HG02571 (cell line): ENCODE results near the gene PCYT2.
A peak's percentile ranks its signal among the peaks of the same experiment; 100 is the strongest.

Experiments
- ATAC-seq: cut with Tn5 transposase; IDR thresholded peaks from one replicate; pipeline ENCODE4 v1.9.1; 2021; ENCODE audit warnings: mild to moderate bottlenecking, moderate library complexity; ENCODE audit not compliant: unreplicated experiment

PCYT2 gene

DNA sequence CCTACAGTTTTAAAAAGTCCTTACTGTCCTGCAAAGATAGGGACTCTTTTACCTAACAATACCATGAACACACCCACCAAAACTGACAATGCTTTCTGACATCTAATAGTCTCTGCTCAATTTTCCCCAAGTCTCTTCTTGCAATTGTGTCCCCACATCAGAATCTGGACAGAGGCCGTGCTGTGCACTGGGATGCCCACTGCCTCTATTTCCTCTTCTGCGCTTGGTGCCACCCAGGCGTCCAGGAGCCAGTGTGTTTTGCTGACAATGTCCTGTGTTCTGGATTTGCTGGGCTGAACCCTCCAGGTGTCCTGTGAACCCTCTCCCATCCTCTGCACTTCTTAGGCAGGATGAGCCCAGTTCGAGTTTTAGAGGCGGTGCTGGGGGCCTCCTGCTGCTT is 33.6 kb downstream of the PCYT2 start:
- no peak for ATAC-seq

DNA sequence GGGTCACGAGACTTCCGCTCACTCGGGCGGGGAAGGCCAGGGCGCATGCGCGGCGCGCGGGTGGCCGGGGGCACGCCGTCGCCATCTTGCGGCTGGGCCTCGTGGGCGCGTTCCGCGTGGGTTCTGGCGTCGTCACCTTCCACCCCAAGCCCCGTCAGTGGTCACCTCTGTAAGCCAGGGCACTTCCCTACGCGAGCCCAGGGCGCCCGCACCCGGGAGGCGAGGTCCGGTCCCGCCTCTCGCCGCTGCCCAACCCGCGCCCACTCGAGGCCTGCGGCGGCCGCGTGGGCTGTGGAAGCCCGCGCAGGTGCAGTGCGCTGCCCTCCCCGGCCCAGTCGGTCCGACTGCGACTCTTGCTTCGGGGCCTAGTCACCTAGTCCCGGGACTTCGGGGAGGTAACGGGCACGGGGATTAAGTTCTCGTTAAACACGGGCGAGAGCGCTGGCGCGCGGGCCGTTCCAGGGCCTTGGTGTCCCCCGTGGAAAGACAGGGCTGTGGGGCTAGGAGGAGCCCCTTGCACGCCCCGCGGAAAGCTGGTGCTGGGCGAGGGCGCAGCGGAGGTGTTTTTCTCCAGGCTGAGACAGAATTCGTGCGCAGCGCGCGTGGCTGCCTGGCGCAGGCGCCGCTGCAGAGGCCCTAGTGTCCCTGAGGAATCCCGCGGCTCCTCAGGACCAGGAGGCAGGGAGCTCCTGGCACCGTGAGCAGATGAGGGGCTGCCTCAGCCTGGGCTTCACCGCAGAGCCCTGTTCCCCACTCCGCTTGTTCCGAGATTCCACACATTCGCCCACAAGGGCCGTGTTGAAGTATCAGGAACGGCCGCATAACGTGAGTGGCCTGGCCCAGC is 39.6 kb downstream of the PCYT2 start:
- peak; percentile 53 for ATAC-seq

GRCh38 chr17:81870981-81871386 is 40.2 kb downstream of the PCYT2 start, which contains the start of gene ARHGDIA:
ARHGDIA (minus strand) TSS chr17:81871337; CDS start chr17:81869930, 1,407 bp downstream.
- peak; percentile 24 for ATAC-seq

DNA sequence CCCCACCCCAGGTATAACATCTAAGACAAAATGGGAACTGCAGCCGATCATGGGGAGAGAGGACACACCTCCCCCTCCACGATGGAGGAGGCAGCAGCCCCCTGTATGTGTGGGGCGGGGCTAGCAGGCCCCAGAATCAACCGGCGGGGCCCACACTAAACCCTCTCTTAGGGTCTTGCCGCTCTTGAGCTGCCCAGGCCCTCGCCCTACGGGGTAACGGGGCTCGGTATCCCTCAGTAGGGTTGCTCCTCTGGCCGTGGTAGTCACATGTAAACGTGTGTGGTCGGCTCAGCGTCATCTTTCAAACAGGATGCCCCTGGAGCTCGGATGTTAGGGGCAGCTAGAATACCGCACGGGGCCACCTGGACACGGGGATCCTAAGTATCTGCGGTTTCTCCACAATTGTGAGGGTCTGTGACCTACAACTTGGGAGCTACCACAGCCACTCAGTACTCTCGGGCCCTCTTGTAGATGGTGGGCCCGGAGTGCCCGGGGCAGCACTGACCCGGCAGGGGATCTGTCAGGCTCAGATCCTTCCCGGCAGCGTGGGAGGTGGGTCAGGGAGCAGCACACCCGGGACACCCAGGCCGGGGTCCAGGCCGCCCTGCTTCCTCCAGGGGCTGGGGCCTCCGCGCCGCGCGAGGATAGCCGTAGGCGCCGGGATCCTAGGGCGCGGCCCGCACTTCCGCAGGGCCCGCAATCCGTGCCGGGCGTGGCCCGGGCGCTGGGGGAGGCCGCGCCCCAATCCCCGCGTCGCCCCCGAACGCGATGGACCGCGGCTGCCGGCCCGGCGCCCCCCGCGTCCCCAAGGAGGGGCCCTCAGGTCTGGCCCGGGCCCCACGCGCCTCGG is 40.8 kb downstream of the PCYT2 start:
- ATAC-seq: no peak

GRCh38 chr17:81869221-81870130 is 41.7 kb downstream of the PCYT2 start:
- ATAC-seq: no peak

DNA sequence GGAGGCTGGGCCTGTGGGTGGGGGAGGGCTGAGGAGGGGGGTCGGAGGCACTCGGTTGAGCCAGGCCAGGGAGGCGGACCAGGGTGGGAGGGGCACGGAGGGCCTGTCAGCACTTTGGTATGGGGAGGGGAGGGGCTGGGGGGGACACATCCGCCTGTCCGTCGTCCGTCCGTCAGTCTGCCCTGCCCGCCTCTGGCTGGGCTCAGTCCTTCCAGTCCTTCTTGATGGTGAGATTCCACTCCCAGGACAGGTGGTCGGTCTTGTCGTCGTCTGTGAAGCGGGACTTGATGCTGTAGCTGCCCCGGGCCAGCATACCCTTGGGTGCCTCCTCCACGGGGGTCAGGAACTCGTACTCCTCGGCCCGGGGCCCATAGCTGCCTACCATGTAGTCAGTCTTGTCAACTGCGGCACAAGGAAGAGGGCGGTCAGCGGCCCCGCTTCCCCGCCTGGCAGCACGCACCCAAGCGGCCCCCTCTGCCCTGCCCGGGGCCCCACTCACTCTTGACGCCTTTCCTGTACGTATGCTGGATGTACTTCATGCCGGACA is 42.5 kb downstream of the PCYT2 start:
- ATAC-seq: no peak

DNA sequence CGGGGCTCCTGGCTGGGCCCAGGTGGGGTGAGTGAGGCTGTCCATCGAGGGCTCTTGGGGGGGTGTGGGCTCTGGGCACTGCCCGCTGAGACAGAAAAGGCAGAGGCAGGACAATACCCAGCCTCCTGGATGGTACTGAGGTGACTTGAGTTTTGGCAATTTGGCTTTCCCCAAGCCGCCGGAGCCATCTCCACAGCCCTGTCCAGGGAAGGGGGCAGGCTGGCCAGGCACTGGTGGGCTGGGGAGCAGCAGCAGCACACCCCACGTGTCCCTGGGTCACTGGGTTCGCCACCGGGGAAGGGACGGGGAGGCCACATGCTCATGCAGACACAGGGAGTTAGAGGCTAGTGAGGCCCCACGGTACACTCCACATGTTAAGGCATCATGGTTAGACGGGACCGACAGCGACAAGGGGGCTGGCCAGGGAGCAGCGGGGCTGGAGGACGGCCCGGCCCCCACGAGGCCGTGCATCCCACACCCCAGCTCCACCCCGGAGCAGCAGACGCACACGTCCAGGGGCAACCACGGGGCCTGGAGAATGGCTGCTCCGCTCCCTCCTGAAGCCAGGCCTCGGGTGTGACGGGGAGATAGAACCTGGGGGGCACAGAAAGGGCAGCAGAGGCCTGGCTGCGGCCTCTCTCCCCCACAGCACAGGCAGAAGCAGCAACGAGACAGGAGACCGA is 43.1 kb downstream of the PCYT2 start:
- ATAC-seq: no peak

- ATAC-seq: no peak
Measured at GRCh38 chr17:81867170-81867990, 43.8 kb downstream of the PCYT2 start.

DNA sequence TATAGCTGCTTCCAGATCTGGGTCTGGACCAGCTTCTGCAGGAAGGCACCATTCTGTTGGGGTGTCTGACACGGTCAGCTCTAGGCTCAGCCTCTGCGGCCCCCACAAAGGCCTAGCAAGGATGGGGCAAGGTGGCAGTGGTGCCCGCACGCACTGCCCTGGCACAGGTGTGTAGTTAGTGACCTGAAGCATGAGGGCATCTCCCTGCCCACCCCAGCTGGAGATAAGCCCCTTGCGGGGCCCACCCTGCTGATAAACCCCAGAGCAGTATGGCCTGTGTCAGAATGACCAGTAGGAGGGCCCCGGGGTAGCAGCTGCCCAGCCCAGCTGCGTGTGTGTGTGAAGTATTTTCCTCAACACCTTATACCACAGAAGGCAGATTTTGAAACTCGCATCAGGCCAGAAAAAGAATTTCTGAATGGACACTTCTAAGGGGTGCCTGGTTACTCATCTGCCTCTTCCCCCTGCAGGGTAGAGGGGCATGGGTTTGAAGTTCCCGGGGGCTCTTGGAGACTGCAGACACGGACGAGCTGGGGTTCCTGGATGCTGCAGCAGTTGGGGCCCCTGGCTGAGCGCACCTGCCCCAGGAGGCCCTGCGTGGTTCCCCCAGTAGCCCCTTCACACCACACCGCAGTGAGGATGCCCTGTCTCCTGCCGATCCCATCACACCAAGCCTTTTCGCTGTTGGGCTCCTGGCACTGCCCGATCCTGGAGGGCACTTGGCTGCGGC is 44.6 kb downstream of the PCYT2 start:
- ATAC-seq: no peak

- ATAC-seq: no peak
Measured at GRCh38 chr17:81865733-81866439, 45.3 kb downstream of the PCYT2 start.

DNA sequence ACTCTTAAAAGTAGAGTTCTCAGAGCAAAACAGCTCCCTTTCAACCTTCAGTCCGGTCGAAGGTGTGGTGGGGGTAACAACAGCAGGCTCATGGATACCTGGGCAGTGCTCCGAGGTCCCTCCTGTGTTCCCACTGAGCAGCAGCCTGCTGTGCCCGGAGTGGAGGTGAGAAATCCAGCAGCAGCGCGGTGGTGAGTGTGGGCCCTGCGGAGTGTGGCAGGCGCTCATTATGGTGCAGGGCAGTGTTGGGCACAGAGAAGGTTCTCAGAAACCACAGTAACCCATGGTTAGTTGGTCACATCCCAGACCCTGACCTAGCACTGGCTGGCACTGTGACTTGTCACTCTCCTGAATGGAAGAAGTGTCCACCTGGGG is 45.9 kb downstream of the PCYT2 start:
- no peak for ATAC-seq

DNA sequence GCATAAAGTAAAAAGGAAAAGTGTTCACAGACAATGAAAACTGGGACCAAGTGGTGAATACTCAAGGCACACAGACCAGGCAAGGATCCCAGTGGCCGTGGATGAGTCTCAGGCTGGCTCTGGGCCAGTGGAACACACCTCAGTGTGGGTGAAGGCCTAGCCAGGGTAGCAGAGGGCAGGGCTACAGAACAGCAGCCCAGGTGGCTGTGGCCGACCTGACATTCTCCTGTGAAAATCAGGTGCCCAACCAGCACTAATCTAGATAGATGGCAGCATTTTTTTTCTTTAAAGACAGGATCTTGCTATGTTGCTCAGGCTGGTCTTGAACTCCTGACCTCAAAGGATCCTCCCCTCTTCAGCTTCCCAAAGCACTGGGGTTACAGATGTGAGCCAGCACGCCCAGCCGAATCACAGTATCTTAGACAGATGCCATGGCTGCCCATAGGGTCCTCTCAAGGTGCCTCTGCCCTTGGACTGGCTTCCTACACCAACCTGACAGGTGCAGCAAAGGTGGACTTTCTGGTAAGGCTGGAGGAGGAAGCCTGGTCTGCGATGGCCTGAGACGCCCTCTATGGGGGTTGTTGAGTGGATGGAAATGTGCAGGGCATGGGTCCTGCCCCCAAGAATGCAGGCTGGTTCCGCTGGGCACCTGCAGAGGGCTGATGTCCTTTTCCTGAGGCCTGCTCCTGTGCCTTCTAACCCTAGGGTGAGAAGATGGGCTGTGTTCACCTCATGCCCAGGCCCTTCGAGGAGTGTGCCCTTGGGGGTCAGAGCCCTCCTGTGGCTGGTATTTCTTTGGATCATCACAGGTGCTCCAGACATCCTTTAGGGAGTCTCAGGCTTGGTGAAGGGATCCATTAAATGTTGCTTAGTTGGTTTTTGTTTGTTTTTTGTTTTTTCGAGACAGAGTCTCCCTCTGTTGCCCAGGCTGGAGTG is 47.1 kb downstream of the PCYT2 start:
- ATAC-seq: no peak

DNA sequence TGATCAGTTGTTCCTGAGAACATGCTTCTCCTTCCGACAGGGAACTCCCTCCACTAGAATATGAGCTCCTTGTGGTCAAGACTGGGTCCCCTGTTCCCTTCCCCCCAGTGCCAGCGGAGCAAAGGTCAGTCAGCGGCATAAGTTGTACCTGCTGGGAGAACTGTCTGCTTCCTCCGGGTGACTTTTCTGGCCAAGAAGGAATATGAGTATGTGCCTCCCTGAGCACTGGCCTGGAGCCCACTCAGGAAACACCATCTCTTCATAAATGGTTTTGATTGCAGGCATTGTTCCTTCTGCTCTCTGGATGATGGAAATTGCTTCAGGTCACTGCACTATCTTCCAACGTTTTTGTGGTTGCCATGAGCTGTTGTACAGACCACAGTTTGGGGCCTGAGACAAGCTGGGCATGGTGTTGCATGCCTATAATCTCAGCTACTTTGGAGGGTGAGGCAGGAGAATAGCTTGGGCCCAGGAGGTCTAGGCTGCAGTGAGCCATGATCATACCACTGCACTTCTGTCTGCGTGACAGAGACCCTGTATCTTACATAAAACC is 48.0 kb downstream of the PCYT2 start:
- ATAC-seq: no peak

GRCh38 chr17:81860756-81861568 is 50.2 kb downstream of the PCYT2 start:
- ATAC-seq: peak; percentile 75

GRCh38 chr17:81859906-81860755 is 51.1 kb downstream of the PCYT2 start, which contains the start of gene P4HB:
P4HB (minus strand) TSS chr17:81860535; CDS start chr17:81860471, 64 bp downstream.
- peak; percentile 69 for ATAC-seq
